Sciatic nerve (tissue), 2 donors: ENCODE data around the gene MRFAP1L1. TPM values are rescaled to one million over a fixed set of nuclear protein-coding genes. Genes with fewer than 3 reads are reported as not detected.

ENCODE experiments used
- ATAC-seq: fragments of 200-7000 bp; cut with Tn5 transposase; one replicate; pipeline ENCODE4 v1.9.1; 2020; ENCODE audit warnings: mild to moderate bottlenecking, moderate library complexity
- DNase-seq: peaks from one replicate; pipeline ENCODE4 v3.0.0-alpha.2; 2020; ENCODE audit warnings: low spot score
- intact Hi-C: fragments of 100-400 bp; cut with DNase I; formaldehyde crosslinking; loops from one replicate; pipeline ENCODE4 v1.14.2; 2022
- total RNA-seq: library from RNA; stranded (reverse); fragmentation: NEBNext Ultra II Directional; extraction: Animal tissue kit (Norgen Biotek cat#: 25700); gene quantifications from one replicate; pipeline ENCODE4 v1.2.1, GENCODE V29; 2021
- donor health status: DM: no; HTN: no; CAD: no.
- donor health status: DM: no; HTN: no; CAD: no.

MRFAP1L1 gene
- total RNA-seq, 1 donor from 2014 or later = 46.0 TPM

DNA sequence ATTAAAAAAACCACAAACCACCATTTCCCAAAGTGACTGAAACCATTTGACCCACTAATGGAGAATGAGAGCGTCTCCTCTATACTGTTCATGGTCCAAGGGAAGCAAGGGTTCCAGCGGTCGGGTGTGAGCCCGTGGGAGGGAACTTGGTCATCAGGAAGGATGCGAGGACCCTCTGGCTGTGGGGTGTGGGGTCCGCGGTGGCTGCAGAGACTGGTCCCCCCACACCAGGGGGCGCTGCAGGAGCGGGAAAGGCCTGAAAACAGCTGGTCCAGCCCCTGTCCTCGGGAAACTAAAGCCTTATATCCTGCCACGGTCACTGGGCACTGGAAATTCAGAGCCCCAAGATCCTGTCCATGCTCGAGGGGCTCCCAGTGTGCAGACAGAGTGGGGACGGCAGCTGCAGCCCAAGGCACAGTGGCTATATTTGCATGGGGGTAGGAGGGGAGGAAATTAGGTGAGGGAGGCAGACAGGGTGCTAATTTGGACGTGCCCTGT lies 10.6 kb upstream of the MRFAP1L1 start:
- DNase-seq = peak; percentile 95
- peak; percentile 85 for ATAC-seq

DNA sequence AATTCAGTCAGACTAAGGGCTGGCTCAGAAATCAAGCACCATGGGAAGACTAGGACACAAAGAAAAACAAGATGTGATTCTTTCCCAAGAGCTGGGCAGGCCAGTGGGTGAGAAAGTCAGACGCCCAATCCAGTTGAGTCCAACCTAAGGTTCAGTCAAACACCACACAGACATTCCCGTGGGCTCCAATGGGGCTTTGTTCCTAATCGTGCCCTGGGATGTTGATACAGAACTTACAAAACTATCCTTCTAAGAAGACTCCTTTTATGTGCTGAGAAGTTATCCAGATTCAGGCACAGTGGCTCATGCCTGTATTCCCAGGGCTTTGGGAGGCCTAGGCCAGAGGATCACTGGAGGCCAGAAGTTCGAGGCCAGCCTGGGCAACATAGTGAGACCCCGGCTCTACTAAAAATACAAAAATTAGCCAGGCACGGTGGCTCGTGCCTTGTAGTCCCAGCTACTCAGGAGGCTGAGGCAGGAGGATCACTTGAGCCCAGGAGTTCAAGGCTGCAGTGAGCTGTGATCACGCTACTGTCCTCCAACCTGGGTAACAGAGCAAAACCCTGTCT lies 10.0 kb upstream of the MRFAP1L1 start:
- DNase-seq (no peak), ATAC-seq (no peak)
- intact Hi-C loops = loop anchor here (5.0 to 10.0 kb wide), 2 partner anchors 153 to 345 kb away; partner anchors contain the start of gene GRPEL1

More for the DNA sequence above, 10.6 kb upstream of the MRFAP1L1 start:
- intact Hi-C loops = loop anchor here (5.0 kb wide), 1 partner anchor 152 kb away; no protein-coding TSS in a partner anchor

DNA sequence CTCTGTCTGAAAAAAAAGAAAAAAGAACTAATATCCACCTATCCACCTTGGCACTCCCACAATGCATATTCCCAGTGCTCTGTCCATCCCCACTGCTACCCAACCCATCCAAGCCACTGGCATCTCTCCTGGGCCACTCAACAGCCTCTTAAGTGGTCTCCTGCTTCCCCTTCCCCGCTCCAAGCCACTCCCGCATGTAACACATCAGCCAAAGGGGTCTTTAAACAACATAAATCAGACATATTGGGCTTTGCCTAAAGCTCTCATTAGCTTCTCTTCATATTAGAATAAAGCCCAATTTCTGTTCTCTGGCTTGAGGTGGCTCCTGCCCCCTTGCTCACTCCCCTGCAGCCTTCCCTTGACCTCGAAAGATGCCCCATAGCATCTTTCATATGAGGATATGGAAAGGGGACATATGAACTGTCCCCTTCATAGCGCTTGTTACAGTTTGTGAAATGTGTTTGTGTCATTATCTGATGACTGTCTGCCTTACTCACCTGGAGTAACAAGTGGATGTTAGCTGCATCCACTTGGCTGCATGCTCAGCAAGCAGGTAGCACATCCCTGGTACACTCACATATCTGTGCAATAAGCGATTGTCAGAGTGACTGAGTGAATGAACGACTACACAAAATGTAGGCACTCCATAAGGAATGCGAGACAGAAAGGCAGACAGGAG lies 9.4 kb upstream of the MRFAP1L1 start:
- DNase-seq (no peak), ATAC-seq (no peak)
- intact Hi-C loops = loop anchor here (10.0 kb wide), 1 partner anchor 346 kb away; the partner anchor contains the start of gene GRPEL1

DNA sequence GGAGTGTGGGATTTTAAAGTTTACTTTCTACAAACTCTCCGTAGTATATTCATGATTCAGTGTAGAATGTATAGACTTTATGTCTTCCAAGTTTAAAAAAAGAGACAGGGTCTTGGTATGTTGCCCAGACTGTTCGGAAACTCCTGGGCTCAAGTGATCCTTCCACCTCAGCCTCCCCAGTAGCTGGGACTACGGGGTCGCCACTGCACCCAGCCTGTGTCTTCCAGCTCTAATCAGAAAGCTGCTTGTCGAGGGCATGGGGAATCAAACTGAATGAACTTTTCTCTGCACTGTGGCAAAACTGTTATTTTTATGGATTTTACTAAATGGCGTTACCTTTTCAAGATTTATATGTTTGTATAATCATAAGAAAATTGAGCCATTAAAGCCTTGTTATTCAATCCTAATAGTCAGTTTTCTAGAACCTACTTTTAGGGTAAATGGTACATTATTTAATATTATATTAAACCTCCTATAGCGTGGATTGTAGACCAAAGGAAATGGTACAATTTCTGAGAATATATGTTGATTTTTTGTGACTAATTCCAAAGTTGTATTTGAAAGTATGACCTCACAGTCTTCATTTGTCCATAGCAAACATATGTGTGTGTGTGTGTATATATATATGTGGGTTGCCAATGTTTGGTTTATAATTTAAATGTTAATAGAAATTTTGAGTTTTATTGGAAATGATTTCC lies 7.4 kb upstream of the MRFAP1L1 start:
- DNase-seq (no peak), ATAC-seq (no peak)
- intact Hi-C loops = loop anchor here (10.0 kb wide), 1 partner anchor 348 kb away; the partner anchor contains the start of gene GRPEL1

DNA sequence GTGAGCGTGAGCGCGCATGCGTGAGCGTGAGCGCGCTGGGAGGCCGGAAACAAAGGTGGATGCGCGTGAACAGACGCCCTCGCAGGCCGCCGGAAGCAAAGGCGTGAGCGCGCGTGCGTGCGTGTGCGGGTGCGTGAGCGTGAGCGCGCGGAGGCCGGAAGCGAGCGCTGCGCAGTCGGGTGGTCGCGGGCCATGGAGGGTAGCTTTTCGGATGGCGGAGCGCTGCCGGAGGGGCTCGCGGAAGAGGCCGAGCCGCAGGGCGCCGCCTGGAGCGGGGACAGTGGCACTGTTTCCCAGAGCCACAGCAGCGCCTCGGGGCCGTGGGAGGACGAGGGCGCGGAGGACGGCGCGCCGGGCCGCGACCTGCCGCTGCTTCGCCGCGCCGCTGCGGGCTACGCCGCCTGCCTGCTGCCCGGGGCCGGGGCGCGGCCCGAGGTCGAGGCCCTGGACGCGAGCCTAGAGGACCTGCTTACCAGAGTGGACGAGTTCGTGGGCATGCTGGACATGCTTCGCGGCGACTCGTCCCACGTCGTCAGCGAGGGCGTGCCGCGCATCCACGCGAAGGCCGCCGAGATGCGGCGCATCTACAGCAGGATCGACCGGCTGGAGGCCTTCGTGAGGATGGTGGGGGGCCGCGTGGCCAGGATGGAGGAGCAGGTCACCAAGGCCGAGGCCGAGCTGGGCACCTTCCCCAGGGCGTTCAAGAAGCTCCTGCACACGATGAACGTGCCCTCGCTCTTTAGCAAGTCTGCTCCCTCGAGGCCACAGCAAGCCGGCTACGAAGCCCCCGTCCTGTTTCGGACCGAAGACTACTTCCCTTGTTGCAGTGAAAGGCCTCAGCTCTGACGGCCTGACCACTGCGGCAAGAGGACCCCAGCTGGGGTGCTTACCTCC lies 6.6 kb upstream of the MRFAP1L1 start, which contains the start of gene BLOC1S4:
TSS of gene BLOC1S4 (plus strand) at position 157 of the 894 bp plus-strand sequence. CDS start at position 193, 36 bp downstream.
- intact Hi-C loops = loop anchor here (10.0 kb wide), 1 partner anchor 349 kb away; the partner anchor contains the start of gene GRPEL1
- ATAC-seq (peak; percentile 94), DNase-seq (peak; percentile 90)

DNA sequence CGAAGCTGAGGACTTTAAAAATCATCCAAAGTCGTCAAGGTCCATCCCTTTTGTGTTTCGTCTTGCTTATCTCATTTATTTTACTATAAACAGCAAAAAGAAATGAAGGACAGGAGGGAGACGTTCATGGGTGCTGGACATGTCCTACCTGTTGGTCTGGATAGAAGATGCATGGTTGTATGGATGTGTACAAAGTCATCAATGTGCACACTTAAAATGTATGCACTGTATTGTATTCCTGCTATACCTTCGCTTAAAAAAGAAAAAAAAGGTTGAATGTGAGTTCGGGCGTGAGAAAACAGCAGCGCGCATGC lies 6.0 kb upstream of the MRFAP1L1 start:
- DNase-seq = no peak
- no peak for ATAC-seq
- intact Hi-C loops = loop anchor here (10.0 kb wide), 1 partner anchor 349 kb away; the partner anchor contains the start of gene GRPEL1

DNA sequence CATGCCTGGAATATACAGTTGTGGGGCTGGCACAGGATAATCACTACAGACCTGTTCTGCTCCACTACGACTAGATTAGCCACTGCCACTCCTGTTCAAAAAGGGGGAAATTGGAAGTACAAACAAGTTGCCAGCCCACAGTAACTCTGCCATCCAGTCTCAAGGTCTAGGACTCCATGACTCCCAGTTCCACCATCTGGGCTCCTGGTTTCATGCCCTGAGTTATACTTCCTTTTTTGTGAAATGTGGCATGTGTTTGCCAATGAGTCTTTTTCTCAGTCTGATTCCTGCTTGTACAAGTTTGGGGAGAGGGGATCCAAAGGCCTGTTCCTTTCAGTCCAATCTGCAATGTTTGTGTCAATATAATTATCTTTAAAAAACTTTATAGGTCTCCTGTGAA lies 5.3 kb upstream of the MRFAP1L1 start:
- ATAC-seq (no peak), DNase-seq (no peak)
- intact Hi-C loops = loop anchor here (10.0 kb wide), 1 partner anchor 350 kb away; the partner anchor contains the start of gene GRPEL1

DNA sequence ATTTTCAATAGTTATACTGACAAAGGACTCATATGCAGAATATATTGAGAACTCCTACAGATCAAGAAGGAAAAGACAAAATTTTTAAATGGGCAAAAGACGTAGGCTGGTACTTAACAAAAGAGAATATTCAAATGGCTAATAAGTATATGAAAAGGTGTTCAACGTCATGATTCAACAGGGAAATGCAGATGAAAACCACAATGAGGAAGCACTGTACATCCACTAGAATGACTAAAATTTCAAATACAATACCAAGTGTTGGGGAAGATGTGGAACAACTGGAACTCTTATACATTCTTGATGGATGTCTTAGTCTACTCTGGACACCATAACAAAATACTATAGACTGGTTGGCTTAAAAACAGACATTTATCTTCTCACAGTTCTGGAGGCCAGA lies 1.3 kb upstream of the MRFAP1L1 start:
- DNase-seq = no peak
- ATAC-seq = no peak
- intact Hi-C loops = loop anchor here (10.0 kb wide), 1 partner anchor 354 kb away; the partner anchor contains the start of gene GRPEL1

DNA sequence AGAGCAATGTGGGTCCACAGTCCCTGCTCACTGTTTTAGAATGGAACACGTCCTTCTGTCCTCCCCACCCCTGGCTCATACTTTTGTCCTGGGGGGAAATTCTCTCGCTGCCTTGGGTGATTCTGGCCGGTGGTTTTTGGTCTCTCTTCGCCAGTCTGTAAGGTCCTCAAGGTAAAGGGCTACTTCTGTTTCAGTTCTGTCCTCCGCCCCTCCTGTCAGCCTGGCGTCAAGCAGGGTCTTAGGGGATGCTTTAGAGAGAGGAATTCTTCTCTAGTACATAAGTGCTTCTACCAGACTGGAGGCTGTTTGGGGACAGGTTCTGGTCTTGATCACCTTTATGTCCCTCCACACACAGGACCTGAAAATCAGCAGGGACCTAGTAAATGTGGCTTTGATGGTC lies 617 bp upstream of the MRFAP1L1 start:
- peak; percentile 9 for ATAC-seq
- intact Hi-C loops = loop anchor here (10.0 kb wide), 1 partner anchor 355 kb away; the partner anchor contains the start of gene GRPEL1
- DNase-seq = no peak

DNA sequence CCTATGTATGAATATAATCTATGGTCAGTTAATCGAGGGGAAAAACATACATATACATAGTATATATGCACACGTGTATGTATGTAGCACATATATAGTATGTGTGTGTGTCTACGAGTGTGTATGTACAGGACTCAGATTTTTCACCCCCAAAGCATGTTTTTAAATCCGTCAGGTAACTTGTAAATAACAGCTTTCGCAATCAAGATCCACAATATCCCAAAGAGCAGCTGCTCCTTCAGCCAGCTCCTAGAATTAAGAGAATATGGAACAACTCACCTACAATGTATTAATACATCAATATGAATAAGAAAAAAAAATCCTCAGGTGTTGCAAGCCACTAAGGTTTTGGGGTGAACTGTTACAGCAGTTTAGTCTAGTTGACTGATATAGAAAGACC lies 3.5 kb downstream of the MRFAP1L1 start:
- DNase-seq (no peak), ATAC-seq (no peak)
- intact Hi-C loops = loop anchor here (10.0 kb wide), 1 partner anchor 61 kb away; the partner anchor contains the start of gene MRFAP1

DNA sequence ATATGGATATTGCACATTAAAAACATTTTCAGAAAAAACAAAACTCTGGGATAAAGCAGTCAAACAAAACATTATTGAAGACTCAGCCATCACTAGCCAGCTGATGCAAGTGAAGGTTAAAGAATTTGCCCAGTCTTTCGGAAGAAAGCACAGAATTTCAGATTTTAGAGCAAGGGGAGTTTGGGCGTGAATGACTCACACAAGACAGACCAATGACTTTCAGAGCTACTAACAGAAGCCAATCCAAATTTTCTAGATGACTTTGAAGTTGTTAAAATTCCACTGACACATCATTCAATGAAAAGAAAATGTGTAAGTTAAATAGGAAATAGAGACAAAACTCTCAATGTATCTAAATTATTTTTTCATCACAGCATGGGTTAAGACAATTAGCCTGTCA lies 4.0 kb downstream of the MRFAP1L1 start:
- intact Hi-C loops = loop anchor here (10.0 kb wide), 1 partner anchor 61 kb away; the partner anchor contains the start of gene MRFAP1
- no peak for ATAC-seq
- DNase-seq = no peak

DNA sequence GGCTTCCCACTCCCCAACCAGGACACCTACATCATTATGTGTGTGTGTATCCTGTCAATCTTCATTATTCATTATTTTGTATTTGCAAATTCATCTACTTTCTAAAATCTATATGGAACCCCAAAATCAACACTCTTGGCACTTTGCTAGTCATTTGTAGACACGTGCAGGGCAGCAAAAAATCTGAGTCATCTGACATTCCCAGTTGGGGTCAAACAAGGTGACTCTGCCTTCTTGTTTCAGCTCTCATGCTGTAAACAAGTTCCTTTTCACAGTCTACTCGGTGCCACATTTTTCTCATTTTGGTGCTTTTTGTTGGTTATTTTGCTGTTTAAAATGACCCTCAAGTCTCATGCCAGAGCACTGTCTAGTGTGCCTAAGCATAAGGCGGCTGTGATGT lies 5.9 kb downstream of the MRFAP1L1 start:
- intact Hi-C loops = loop anchor here (10.0 kb wide), 1 partner anchor 59 kb away; the partner anchor contains the start of gene MRFAP1
- DNase-seq = no peak
- no peak for ATAC-seq

DNA sequence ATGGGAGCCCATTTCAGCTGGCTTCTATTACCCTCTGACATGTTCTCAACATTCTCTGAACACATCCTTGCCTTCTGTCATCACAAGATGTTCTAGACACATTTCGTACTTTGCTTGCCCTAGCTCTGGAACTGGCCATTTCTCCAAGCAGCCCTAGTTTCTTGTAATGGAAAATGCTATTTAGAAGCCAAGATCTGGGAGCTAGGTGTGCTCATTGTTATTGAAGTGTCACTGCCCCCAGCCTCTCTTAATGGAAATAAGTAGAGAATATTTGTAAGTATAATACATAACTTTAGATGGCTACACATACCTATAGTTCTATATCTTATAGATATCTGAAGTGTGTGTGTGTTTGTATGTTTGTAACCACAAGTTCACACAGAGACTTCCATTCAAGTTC lies 6.9 kb downstream of the MRFAP1L1 start:
- DNase-seq (no peak), ATAC-seq (no peak)
- intact Hi-C loops = loop anchor here (10.0 kb wide), 1 partner anchor 58 kb away; the partner anchor contains the start of gene MRFAP1

DNA sequence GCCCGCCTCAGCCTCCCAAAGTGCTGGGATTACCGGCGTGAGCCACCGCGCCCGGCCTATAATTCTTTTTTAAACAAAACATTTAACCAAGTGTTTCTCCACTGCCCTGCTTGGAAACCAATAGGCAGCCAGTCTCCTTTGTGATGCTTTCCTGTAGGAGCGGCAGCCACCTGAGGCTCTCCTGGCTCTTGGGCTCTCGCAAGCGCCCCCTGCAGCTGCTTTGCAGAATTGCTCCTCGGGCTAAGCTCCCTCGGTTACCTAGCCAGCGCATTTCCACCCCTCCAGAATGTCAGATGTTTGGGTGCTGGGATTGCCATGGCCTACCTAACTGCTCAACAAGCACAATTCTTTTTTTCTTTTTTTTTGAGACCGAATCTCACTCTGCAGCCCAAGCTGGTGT lies 8.3 kb downstream of the MRFAP1L1 start:
- DNase-seq = no peak

DNA sequence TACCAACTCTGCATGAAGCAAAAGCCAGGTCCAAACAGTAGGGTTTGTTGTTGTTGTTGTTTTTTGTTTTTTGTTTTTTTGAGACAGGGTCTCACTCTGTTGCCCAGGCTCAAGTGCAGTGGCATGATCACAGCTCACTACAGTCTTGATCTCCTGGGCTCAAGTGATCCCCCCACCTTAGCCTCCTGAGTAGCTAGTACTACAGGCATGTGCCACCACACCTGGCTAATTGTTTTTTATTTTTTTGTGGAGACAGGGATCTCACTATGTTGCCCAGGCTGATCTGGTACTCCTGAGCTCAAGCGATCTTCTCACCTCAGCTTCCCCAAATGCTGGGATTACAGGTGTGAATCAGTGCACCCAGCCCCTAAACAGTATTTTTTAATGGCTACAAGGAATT lies 9.8 kb downstream of the MRFAP1L1 start:
- no peak for DNase-seq
- intact Hi-C loops = loop anchor here (10.0 kb wide), 1 partner anchor 55 kb away; the partner anchor contains the start of gene MRFAP1
- no peak for ATAC-seq

More for the DNA sequence above, 8.3 kb downstream of the MRFAP1L1 start:
- intact Hi-C loops = loop anchor here (10.0 kb wide), 1 partner anchor 57 kb away; the partner anchor contains the start of gene MRFAP1
- ATAC-seq = no peak

DNA sequence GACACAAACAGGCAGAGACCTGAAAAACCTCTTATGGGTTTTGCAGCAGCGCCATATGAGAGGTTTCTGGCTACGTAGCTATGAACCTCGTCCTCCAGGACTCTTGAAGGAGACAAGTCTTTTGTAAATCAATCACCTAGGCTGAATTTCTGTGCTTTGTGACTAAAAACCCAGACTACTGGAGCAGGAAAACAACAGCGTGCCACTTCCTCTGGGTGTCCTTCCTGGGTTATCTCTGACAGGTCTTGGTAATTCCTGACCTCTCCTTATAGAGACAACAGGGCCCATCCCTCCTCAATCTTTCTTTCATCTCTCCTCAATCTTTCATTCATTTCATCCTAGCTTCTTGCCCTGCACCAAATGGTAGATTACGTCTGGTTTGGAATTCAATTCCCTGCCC lies 10.3 kb downstream of the MRFAP1L1 start:
- DNase-seq (no peak), ATAC-seq (no peak)
- intact Hi-C loops = no loop called here

DNA sequence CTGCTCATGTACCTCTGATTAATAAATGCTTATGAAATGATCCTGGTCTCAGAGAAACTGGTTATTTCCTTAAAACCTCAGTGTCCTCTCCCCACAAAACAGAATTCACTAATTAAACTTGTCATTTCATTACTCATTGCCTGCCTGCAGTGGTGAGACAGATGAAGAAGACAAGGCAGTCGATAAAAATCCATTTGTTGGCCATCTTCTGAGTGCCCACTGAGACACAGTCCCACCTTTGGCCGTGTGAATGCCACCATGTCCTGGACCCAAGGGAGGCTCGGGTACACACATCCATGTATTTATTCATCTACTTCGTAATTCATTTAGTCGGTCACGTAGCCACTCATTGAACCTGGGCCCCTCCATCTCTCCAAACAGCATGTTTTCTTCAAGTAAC lies 12.5 kb downstream of the MRFAP1L1 start:
- intact Hi-C loops = no loop called here
- no peak for DNase-seq
- no peak for ATAC-seq

DNA sequence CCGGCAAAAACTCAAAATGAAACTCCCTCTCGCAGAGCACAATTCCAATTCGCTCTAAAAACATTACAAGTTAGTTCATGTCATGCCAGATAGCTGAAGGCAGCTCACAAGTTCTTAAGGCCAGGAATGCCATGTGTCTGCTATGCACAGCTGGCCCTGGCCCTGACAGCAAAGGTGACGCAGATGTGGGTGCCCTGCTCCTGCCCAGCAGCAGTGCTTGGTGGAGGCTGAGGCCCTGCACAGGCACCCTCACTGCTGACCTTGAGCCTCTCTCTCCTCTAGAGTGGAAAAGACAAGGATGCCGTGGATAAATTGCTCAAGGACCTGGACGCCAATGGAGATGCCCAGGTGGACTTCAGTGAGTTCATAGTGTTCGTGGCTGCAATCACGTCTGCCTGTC lies 13.1 kb downstream of the MRFAP1L1 start:
- DNase-seq = no peak
- intact Hi-C loops = no loop called here
- no peak for ATAC-seq
